GM12878 (cell line): Measurements from ENCODE around the gene SLC38A2. TPM values are rescaled to one million over a fixed set of nuclear protein-coding genes. Genes with fewer than 3 reads are reported as not detected.

Source experiments
- ATAC-seq: fragments of 200-7000 bp; cut with Tn5 transposase; 3 replicates; pipeline ENCODE4 v1.9.1; 2020; ENCODE audit warnings: mild to moderate bottlenecking, moderate library complexity
- BruUV-seq: library from RNA; stranded (reverse); fragments of 400-500 nt; replicated peaks from 2 replicates; lab custom pipeline; 2021; lab: Mats Ljungman, UMichigan
- CTCF ChIA-PET: fragments of 300-600 bp; sonication (Branson Sonifier 250); formaldehyde crosslinking; extraction: SDS; loops from one replicate; lab custom pipeline; 2021; ENCODE audit warnings: inconsistent platforms; lab: Yijun Ruan, JAX
- POLR2A ChIA-PET: fragments of 350-600 bp; formaldehyde crosslinking; extraction: SDS; loops from one replicate; lab custom pipeline; 2021; ENCODE audit warnings: inconsistent platforms; lab: Charles Lee
- RAD21 ChIA-PET: fragments of 300-600 bp; sonication (Branson Sonifier 250); formaldehyde crosslinking; loops from one replicate; lab custom pipeline; 2023; ENCODE audit warnings: antibody characterized with exemption; ENCODE audit not compliant: unreplicated experiment; lab: Charles Lee
- SMC1A ChIA-PET: fragments of 300-600 bp; sonication (Branson Sonifier 250); formaldehyde crosslinking; loops from one replicate; lab custom pipeline; 2023; ENCODE audit not compliant: unreplicated experiment, uncharacterized antibody; lab: Charles Lee
- DNase-seq: peaks from one replicate; pipeline ENCODE4 v3.0.0-alpha.2; 2011; ENCODE audit warnings: low read depth, low spot score
- FAIRE-seq: peaks from 3 replicates; lab custom pipeline; 2011; peaks lifted over from hg19 to GRCh38; lab: Jason Lieb, UNC
- H2AFZ ChIP-seq: 2 replicates; pipeline ENCODE4 v1.6.0; 2011; ENCODE audit warnings: low read depth, low read length, control low read depth; ENCODE audit not compliant: control insufficient read depth
- H3K27ac ChIP-seq: 2 replicates; pipeline ENCODE4 v1.5.1; 2011; ENCODE audit warnings: control low read depth; ENCODE audit not compliant: control insufficient read depth, insufficient read depth
- H3K27me3 ChIP-seq, 2 experiments: replicated peaks in 1 of 2; 2 replicates each; pipeline versions ENCODE4 v1.6.0 to v1.6.1; 2011; ENCODE audit warnings: low read length in 1 of 2; ENCODE audit not compliant: control insufficient read depth in 2 of 2, insufficient read depth in 2 of 2
- H3K36me3 ChIP-seq, 2 experiments: 2 replicates each; pipeline ENCODE4 v1.5.1; 2011; ENCODE audit warnings: low read length in 1 of 2; ENCODE audit not compliant: control insufficient read depth in 2 of 2, insufficient read depth in 2 of 2
- H3K4me1 ChIP-seq: 2 replicates; pipeline ENCODE4 v1.6.1; 2011; ENCODE audit warnings: mild to moderate bottlenecking, low read length, moderate library complexity, mixed read lengths; ENCODE audit not compliant: control insufficient read depth, insufficient read depth
- H3K4me2 ChIP-seq: 2 replicates; pipeline ENCODE4 v1.6.0; 2011; ENCODE audit warnings: control low read depth; ENCODE audit not compliant: control insufficient read depth, insufficient read depth
- H3K4me3 ChIP-seq: fragments of 200-600 bp; sonication (generic); 2 replicates; pipeline ENCODE4 v1.5.1; 2016
- H3K79me2 ChIP-seq: 2 replicates; pipeline ENCODE4 v1.6.0; 2011; ENCODE audit warnings: low read length; ENCODE audit not compliant: control insufficient read depth, insufficient read depth
- H3K9ac ChIP-seq: 2 replicates; pipeline ENCODE4 v1.8.0; 2011; ENCODE audit warnings: low read length, control low read depth, mixed read lengths; ENCODE audit not compliant: control insufficient read depth, insufficient read depth
- H3K9me3 ChIP-seq: replicated peaks from 3 replicates; pipeline ENCODE4 v1.5.1; 2011; ENCODE audit warnings: mild to moderate bottlenecking, low read length; ENCODE audit not compliant: control insufficient read depth, insufficient read depth
- H4K20me1 ChIP-seq: 2 replicates; pipeline ENCODE4 v1.6.0; 2011; ENCODE audit not compliant: control insufficient read depth, insufficient read depth
- ASH2L ChIP-seq: fragments of 300-600, 200-600 bp; sonication (generic); IDR thresholded peaks from 2 replicates; pipeline ENCODE4 v1.6.1; 2017; ENCODE audit warnings: low read depth, mild to moderate bottlenecking, borderline replicate concordance
- BCLAF1 ChIP-seq: fragments of 450-650 bp; IDR thresholded peaks from 2 replicates; pipeline ENCODE4 v1.6.1; 2017; ENCODE audit warnings: antibody characterized with exemption, mild to moderate bottlenecking, moderate library complexity
- ETV6 ChIP-seq, 2 experiments: fragments of 450-650 bp in 1 of 2; IDR thresholded peaks in 1 of 2; conservative IDR thresholded peaks in 1 of 2; 2 replicates each; pipeline ENCODE4 v1.6.1; 2014; ENCODE audit warnings: antibody characterized with exemption in 1 of 2, borderline replicate concordance in 1 of 2, low read depth in 1 of 2, mild to moderate bottlenecking in 1 of 2, moderate library complexity in 1 of 2
- IKZF1 ChIP-seq: fragments of 450-650 bp; conservative IDR thresholded peaks from 2 replicates; pipeline ENCODE4 v1.6.1; 2017; ENCODE audit warnings: antibody characterized with exemption, mild to moderate bottlenecking
- IKZF2 ChIP-seq, 2 experiments: fragments of 450-650 bp; IDR thresholded peaks; 2 replicates each; pipeline ENCODE4 v1.6.1; 2017; ENCODE audit warnings: mild to moderate bottlenecking in 2 of 2, moderate library complexity in 2 of 2
- IRF4 ChIP-seq: IDR thresholded peaks from 2 replicates; pipeline ENCODE4 v1.6.1; 2011; ENCODE audit warnings: low read depth, low read length
- MXI1 ChIP-seq: fragments of 150-350 bp; IDR thresholded peaks from 2 replicates; pipeline ENCODE4 v1.6.1; 2011; ENCODE audit warnings: low read depth, mild to moderate bottlenecking, inconsistent platforms, low read length, improper control_type of control experiment
- NFIC ChIP-seq: IDR thresholded peaks from 2 replicates; pipeline ENCODE4 v1.6.1; 2012; ENCODE audit warnings: low read depth, mild to moderate bottlenecking, inconsistent platforms, low read length, moderate library complexity
- NFYB ChIP-seq: IDR thresholded peaks from 2 replicates; pipeline ENCODE4 v1.6.1; 2011; ENCODE audit warnings: low read depth, mild to moderate bottlenecking, low read length, improper control_type of control experiment, moderate library complexity; ENCODE audit not compliant: insufficient read depth
- NRF1 ChIP-seq: conservative IDR thresholded peaks from 2 replicates; pipeline ENCODE4 v1.6.1; 2011; ENCODE audit warnings: mild to moderate bottlenecking, low read depth, low read length, improper control_type of control experiment
- PAX8 ChIP-seq: fragments of 450-650 bp; IDR thresholded peaks from 2 replicates; pipeline ENCODE4 v1.6.1; 2017; ENCODE audit warnings: mild to moderate bottlenecking, moderate library complexity
- SKIL ChIP-seq: fragments of 450-650 bp; IDR thresholded peaks from 2 replicates; pipeline ENCODE4 v1.6.1; 2017; ENCODE audit warnings: mild to moderate bottlenecking, low read depth, inconsistent platforms; ENCODE audit not compliant: poor library complexity, severe bottlenecking
- SMARCA5 ChIP-seq: fragments of 450-650 bp; IDR thresholded peaks from 2 replicates; pipeline ENCODE4 v1.6.1; 2017; ENCODE audit warnings: mild to moderate bottlenecking
- USF2 ChIP-seq: IDR thresholded peaks from 2 replicates; pipeline ENCODE4 v1.6.1; 2011; ENCODE audit warnings: low read depth, low read length, improper control_type of control experiment, borderline replicate concordance
- YY1 ChIP-seq: IDR thresholded peaks from 2 replicates; pipeline ENCODE4 v1.6.1; 2011; ENCODE audit warnings: low read depth, mild to moderate bottlenecking, low read length
- ZNF384 ChIP-seq: IDR thresholded peaks from 2 replicates; pipeline ENCODE4 v1.6.1; 2012; ENCODE audit warnings: low read depth, mild to moderate bottlenecking, low read length, improper control_type of control experiment, borderline replicate concordance
- WGBS: methylation state at CpG from one replicate; pipeline ENCODE4 v1.1.6; 2016; ENCODE audit warnings: low lambda C conversion rate; ENCODE audit not compliant: insufficient replicate concordance, insufficient coverage; ENCODE audit errors: missing lambda C conversion rate; 5-methylcytosine and 5-hydroxymethylcytosine counted together
- in situ Hi-C: fragments of 300-500 bp; cut with MboI; formaldehyde crosslinking; loops from 9 replicates; pipeline ENCODE4 v1.14.3; 2018; ENCODE audit warnings: mixed read lengths
- intact Hi-C: fragments of 100-400 bp; cut with micrococcal nuclease; formaldehyde crosslinking; loops from one replicate; pipeline ENCODE4 v1.14.2; 2022; ENCODE audit not compliant: unreplicated experiment
- polyA plus RNA-seq, 11 experiments: library from polyadenylated mRNA; depleted of rRNA in 4 of 11; unstranded in 6 of 11; stranded (reverse) in 5 of 11; fragments of >200 nt; fragmentation: Nextera tagmentation in 4 of 11; fragmentation: Illumina TruSeq in 1 of 11; extraction: Ambion mirVana in 4 of 11; extraction: Trizol in 1 of 11; gene quantifications; 1 replicate in 1 of 11; 2 replicates in 10 of 11; pipeline versions ENCODE4 v1.2.1 to v1.2.3, GENCODE V29; 2011 to 2016; ENCODE audit warnings: inconsistent platforms in 2 of 11, missing spikeins in 2 of 11, low read depth in 1 of 11
- total RNA-seq, 4 experiments: library from RNA; depleted of rRNA in 3 of 4; stranded (reverse); fragments of >200 nt in 3 of 4; fragmentation: Illumina TruSeq in 1 of 4; extraction: Trizol in 1 of 4; gene quantifications; 2 replicates each; pipeline versions ENCODE4 v1.2.1 to v1.2.3, GENCODE V29; 2013 to 2021

SLC38A2 gene
- total and polyA plus RNA-seq, 10 of the 15 experiments (the other 5 are each of a cell fraction or from before 2014, with no cell fraction given) = 36.2 to 118 (median 79.8) TPM

- TF ChIP-seq BCLAF1 (no peak), MXI1 (no peak), USF2 (no peak)
These were observed 10.9 kb downstream of the SLC38A2 start (continued) for GRCh38 chr12:46361667-46362034.

- RAD21 ChIA-PET = no interaction called here
- no peak for DNase-seq
- H3K27me3 ChIP-seq = no peaks in the 10 kb centered on the region
- WGBS = 0% methylated on average over 2 of the region's 2 CpGs
- ATAC-seq = peak; percentile 83
- no peak overlapping the region for H2AFZ ChIP-seq
- peak overlapping the region; percentile 18 for H3K4me2 ChIP-seq
- H3K4me3 ChIP-seq = no peak overlapping the region
- CTCF ChIA-PET = interaction anchor here (1.4 to 1.5 kb wide), 2 partner anchors 156 to 301 kb away, joined by 4 read pairs; no protein-coding TSS in a partner anchor
- H3K9me3 ChIP-seq = no peaks in the 10 kb centered on the region
- H3K27ac ChIP-seq = no peak overlapping the region
- SMC1A ChIA-PET = interaction anchor here (1.4 kb wide), 1 partner anchor 7 kb away, joined by 3 read pairs; no protein-coding TSS in a partner anchor
- peaks cover 23% of the 10 kb centered on the region for H3K4me1 ChIP-seq
- peak; percentile 49 for FAIRE-seq
- in situ Hi-C loops = no loop called here
- H3K9ac ChIP-seq = no peak overlapping the region
- H4K20me1 ChIP-seq = no peaks in the 10 kb centered on the region
- no TSS peak for BruUV-seq
- H3K79me2 ChIP-seq = peaks cover 16% of the 10 kb centered on the region
- H3K36me3 ChIP-seq = peaks cover 4 to 43% of the 10 kb centered on the region in 2 experiments
- intact Hi-C loops = no loop called here
- POLR2A ChIA-PET = interaction anchor here (1.2 kb wide), 1 partner anchor 30 kb away, joined by 3 read pairs; no protein-coding TSS in a partner anchor
- 0 out of 2 replicates have a peak, but pooled peaks have one; percentile 30 for TF ChIP-seq SMARCA5
- peak; percentile 63 for TF ChIP-seq YY1
- TF ChIP-seq NFYB = no peak
- TF ChIP-seq ASH2L = no peak
- TF ChIP-seq ZNF384 = no peak
- TF ChIP-seq IKZF2 (IDR thresholded peaks at IDR 0.05) = peak; percentile 71 to 73
- peak in 1 of 2 experiments; percentile 50; a peak in 1 of 4 replicates for TF ChIP-seq ETV6 (conservative IDR thresholded peaks at IDR 0.05 in 1 of 2, IDR thresholded peaks at IDR 0.05 in 1 of 2; ENCODE audit: borderline replicate concordance in 1 of 2, low read depth in 1 of 2)
- TF ChIP-seq IKZF1 = peak; percentile 62
- TF ChIP-seq NRF1 = no peak
- TF ChIP-seq SKIL = peak; percentile 41
- TF ChIP-seq IRF4 = 0 out of 2 replicates have a peak, but pooled peaks have one; percentile 62
- TF ChIP-seq PAX8 = 0 out of 2 replicates have a peak, but pooled peaks have one; percentile 65
- peak; percentile 39; the same call in 1 of the 2 replicates for TF ChIP-seq NFIC
These were observed 11.5 kb downstream of the SLC38A2 start for GRCh38 chr12:46360908-46361666.
